ENCODE measurements around the gene GADL1.

DNA sequence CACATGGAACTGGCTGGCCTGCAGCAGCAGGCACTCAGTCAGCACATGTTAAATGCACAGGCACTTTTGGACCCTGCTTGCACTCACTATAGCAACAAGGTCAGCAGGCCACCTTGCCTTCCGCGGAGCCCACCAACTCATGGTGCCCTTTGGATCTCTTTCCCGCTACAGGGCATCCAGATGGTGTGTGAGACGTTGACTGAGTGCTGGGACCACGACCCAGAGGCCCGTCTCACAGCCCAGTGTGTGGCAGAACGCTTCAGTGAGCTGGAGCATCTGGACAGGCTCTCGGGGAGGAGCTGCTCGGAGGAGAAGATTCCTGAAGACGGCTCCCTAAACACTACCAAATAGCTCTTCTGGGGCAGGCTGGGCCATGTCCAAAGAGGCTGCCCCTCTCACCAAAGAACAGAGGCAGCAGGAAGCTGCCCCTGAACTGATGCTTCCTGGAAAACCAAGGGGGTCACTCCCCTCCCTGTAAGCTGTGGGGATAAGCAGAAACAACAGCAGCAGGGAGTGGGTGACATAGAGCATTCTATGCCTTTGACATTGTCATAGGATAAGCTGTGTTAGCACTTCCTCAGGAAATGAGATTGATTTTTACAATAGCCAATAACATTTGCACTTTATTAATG lies 203.1 kb downstream of the GADL1 start:
- no peak for TF ChIP-seq EZH2 (optimal IDR thresholded peaks at IDR 0.05; ENCODE audit: low read depth, low read length)
- TF ChIP-seq, protein P1, sequence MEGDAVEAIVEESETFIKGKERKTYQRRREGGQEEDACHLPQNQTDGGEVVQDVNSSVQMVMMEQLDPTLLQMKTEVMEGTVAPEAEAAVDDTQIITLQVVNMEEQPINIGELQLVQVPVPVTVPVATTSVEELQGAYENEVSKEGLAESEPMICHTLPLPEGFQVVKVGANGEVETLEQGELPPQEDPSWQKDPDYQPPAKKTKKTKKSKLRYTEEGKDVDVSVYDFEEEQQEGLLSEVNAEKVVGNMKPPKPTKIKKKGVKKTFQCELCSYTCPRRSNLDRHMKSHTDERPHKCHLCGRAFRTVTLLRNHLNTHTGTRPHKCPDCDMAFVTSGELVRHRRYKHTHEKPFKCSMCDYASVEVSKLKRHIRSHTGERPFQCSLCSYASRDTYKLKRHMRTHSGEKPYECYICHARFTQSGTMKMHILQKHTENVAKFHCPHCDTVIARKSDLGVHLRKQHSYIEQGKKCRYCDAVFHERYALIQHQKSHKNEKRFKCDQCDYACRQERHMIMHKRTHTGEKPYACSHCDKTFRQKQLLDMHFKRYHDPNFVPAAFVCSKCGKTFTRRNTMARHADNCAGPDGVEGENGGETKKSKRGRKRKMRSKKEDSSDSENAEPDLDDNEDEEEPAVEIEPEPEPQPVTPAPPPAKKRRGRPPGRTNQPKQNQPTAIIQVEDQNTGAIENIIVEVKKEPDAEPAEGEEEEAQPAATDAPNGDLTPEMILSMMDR (IDR thresholded peaks at IDR 0.05; ENCODE audit: low read length) = no peak
